Measurements from ENCODE around the gene MIPEP.

MIPEP gene

GRCh38 chr13:23714672-23715071 is 174.5 kb downstream of the MIPEP start:
- no peak for DNase-seq (ENCODE audit: low spot score)

- no peak for DNase-seq (ENCODE audit: low spot score)
These were observed 177.8 kb downstream of the MIPEP start for GRCh38 chr13:23711355-23711754.

GRCh38 chr13:23710366-23710765 is 178.8 kb downstream of the MIPEP start:
- no peak for DNase-seq (ENCODE audit: low spot score)

GRCh38 chr13:23709536-23709935 is 179.7 kb downstream of the MIPEP start:
- DNase-seq (ENCODE audit: low spot score) = no peak

GRCh38 chr13:23707674-23708073 is 181.5 kb downstream of the MIPEP start:
- no peak for DNase-seq (ENCODE audit: low spot score)

- no peak for DNase-seq (ENCODE audit: low spot score)
These were observed 183.6 kb downstream of the MIPEP start for GRCh38 chr13:23705583-23705982.

- DNase-seq (ENCODE audit: low spot score) = no peak
These were observed 185.8 kb downstream of the MIPEP start for GRCh38 chr13:23703246-23703860.

GRCh38 chr13:23701636-23702035 is 187.6 kb downstream of the MIPEP start:
- DNase-seq (ENCODE audit: low spot score) = no peak

GRCh38 chr13:23701186-23701585 is 188.0 kb downstream of the MIPEP start:
- DNase-seq (ENCODE audit: low spot score) = no peak

- no peak for DNase-seq (ENCODE audit: low spot score)
These were observed 189.9 kb downstream of the MIPEP start for GRCh38 chr13:23699271-23699670.

GRCh38 chr13:23697772-23698313 is 191.4 kb downstream of the MIPEP start:
- DNase-seq (ENCODE audit: low spot score) = no peak

- no peak for DNase-seq (ENCODE audit: low spot score)
These were observed 192.6 kb downstream of the MIPEP start for GRCh38 chr13:23696610-23697009.

GRCh38 chr13:23695711-23696464 is 193.3 kb downstream of the MIPEP start:
- no peak for DNase-seq (ENCODE audit: low spot score)

- DNase-seq (ENCODE audit: low spot score) = no peak
These were observed 194.0 kb downstream of the MIPEP start for GRCh38 chr13:23695196-23695595.

- DNase-seq (ENCODE audit: low spot score) = no peak
These were observed 196.4 kb downstream of the MIPEP start for GRCh38 chr13:23692816-23693215.

- no peak for DNase-seq (ENCODE audit: low spot score)
These were observed 198.5 kb downstream of the MIPEP start for GRCh38 chr13:23690668-23691067.

- DNase-seq (ENCODE audit: low spot score) = no peak
These were observed 200.9 kb downstream of the MIPEP start for GRCh38 chr13:23688336-23688735.

- no peak for DNase-seq (ENCODE audit: low spot score)
These were observed 201.6 kb downstream of the MIPEP start for GRCh38 chr13:23687614-23688013.

GRCh38 chr13:23686948-23687347 is 202.3 kb downstream of the MIPEP start:
- no peak for DNase-seq (ENCODE audit: low spot score)

- DNase-seq (ENCODE audit: low spot score) = no peak
These were observed 203.8 kb downstream of the MIPEP start for GRCh38 chr13:23685416-23685815.

- DNase-seq (ENCODE audit: low spot score) = no peak
These were observed 204.6 kb downstream of the MIPEP start for GRCh38 chr13:23684647-23685046.

- no peak for DNase-seq (ENCODE audit: low spot score)
These were observed 206.1 kb downstream of the MIPEP start for GRCh38 chr13:23683084-23683483.

GRCh38 chr13:23680845-23681669 is 208.1 kb downstream of the MIPEP start:
- DNase-seq (ENCODE audit: low spot score) = no peak

Data from iPS-NIHi11 (cell line).